SK-N-SH (cell line): ENCODE data around the gene NTHL1. TPM values are rescaled to one million over a fixed set of nuclear protein-coding genes. Genes with fewer than 3 reads are reported as not detected.

ENCODE experiments used
- CTCF ChIA-PET: fragments of 300-600, 350-600 bp; formaldehyde crosslinking; extraction: SDS; loops from one replicate; lab custom pipeline; 2021; lab: Yijun Ruan, JAX
- POLR2A ChIA-PET: fragments of 350-600 bp; sonication (Branson Sonifier 250); formaldehyde crosslinking; extraction: SDS; loops from one replicate; lab custom pipeline; 2020; ENCODE audit warnings: antibody characterized with exemption, inconsistent platforms; lab: Yijun Ruan, JAX
- DNase-seq: peaks from one replicate; pipeline ENCODE4 v3.0.0; 2012
- H2AFZ ChIP-seq: fragments of 200-600 bp; sonication (generic); 2 replicates; pipeline ENCODE4 v1.8.1; 2016; ENCODE audit warnings: antibody characterized with exemption, mild to moderate bottlenecking, low read depth
- H3F3A ChIP-seq: fragments of 200-600 bp; sonication (generic); replicated peaks from 2 replicates; pipeline ENCODE3; 2016; ENCODE audit warnings: antibody characterized with exemption, mild to moderate bottlenecking; ENCODE audit not compliant: insufficient read depth
- H3K27ac ChIP-seq, 2 experiments: fragments of 200-500 bp in 1 of 2; fragments of 200-600 bp in 1 of 2; sonication (Bioruptor generic) in 1 of 2; sonication (generic), shearing (Covaris generic) in 1 of 2; 2 replicates each; pipeline versions ENCODE4 v1.5.1 to v1.6.1; 2014 to 2016; ENCODE audit warnings: low read depth in 2 of 2, inconsistent platforms in 1 of 2, low read length in 1 of 2, mild to moderate bottlenecking in 1 of 2, mixed read lengths in 1 of 2
- H3K27me3 ChIP-seq: fragments of 200-600 bp; sonication (generic), shearing (Covaris generic); 2 replicates; pipeline ENCODE4 v1.6.1; 2016; ENCODE audit warnings: mixed run types; ENCODE audit not compliant: insufficient read depth
- H3K36me3 ChIP-seq, 2 experiments: fragments of 200-500 bp in 1 of 2; fragments of 200-600 bp in 1 of 2; sonication (Bioruptor generic) in 1 of 2; sonication (generic) in 1 of 2; replicated peaks in 1 of 2; 2 replicates each; pipeline versions ENCODE3 to v1.5.1; 2014 to 2016; ENCODE audit warnings: low read length in 1 of 2, mild to moderate bottlenecking in 1 of 2; ENCODE audit not compliant: insufficient read depth in 2 of 2, control insufficient read depth in 1 of 2
- H3K4me1 ChIP-seq, 2 experiments: fragments of 200-500 bp in 1 of 2; fragments of 200-600 bp in 1 of 2; sonication (Bioruptor generic) in 1 of 2; sonication (generic), shearing (Covaris generic) in 1 of 2; 2 replicates each; pipeline versions ENCODE4 v1.5.1 to v1.6.1; 2014 to 2016; ENCODE audit warnings: low read depth in 1 of 2, low read length in 1 of 2, mixed run types in 1 of 2; ENCODE audit not compliant: insufficient read depth in 2 of 2, control insufficient read depth in 1 of 2
- H3K4me2 ChIP-seq: fragments of 200-600 bp; sonication (generic), shearing (Covaris generic); 2 replicates; pipeline ENCODE4 v1.6.1; 2017; ENCODE audit warnings: mixed run types
- H3K4me3 ChIP-seq, 2 experiments: fragments of 200-500 bp in 1 of 2; fragments of 200-600 bp in 1 of 2; sonication (Bioruptor generic) in 1 of 2; sonication (generic), shearing (Covaris generic) in 1 of 2; 2 replicates each; pipeline versions ENCODE4 v1.5.1 to v1.8.1; 2014 to 2016; ENCODE audit warnings: low read depth in 2 of 2, inconsistent platforms in 1 of 2, low read length in 1 of 2, mild to moderate bottlenecking in 1 of 2, mixed read lengths in 1 of 2, moderate library complexity in 1 of 2
- H3K79me2 ChIP-seq: fragments of 200-600 bp; sonication (generic); 2 replicates; pipeline ENCODE4 v1.8.1; 2017; ENCODE audit warnings: mild to moderate bottlenecking; ENCODE audit not compliant: insufficient read depth
- H3K9ac ChIP-seq: fragments of 200-600 bp; sonication (generic); 2 replicates; pipeline ENCODE4 v1.6.1; 2017; ENCODE audit warnings: mixed run types
- H3K9me2 ChIP-seq: fragments of 200-600 bp; sonication (generic); 2 replicates; pipeline ENCODE4 v1.6.1; 2017; ENCODE audit warnings: mixed run types
- H3K9me3 ChIP-seq: fragments of 200-600 bp; sonication (generic); 2 replicates; pipeline ENCODE4 v1.6.1; 2017; ENCODE audit warnings: mixed run types, mild to moderate bottlenecking, moderate library complexity
- H4K20me1 ChIP-seq: fragments of 200-600 bp; sonication (generic); 2 replicates; pipeline ENCODE4 v1.6.1; 2017; ENCODE audit warnings: mild to moderate bottlenecking, mixed run types; ENCODE audit not compliant: insufficient read depth
- ELF1 ChIP-seq: IDR thresholded peaks from 2 replicates; pipeline ENCODE4 v1.4.0; 2012
- EP300 ChIP-seq, 2 experiments: IDR thresholded peaks; 2 replicates each; pipeline versions ENCODE4 v1.4.0 to v1.6.1; 2012; ENCODE audit warnings: borderline replicate concordance in 1 of 2, low read depth in 1 of 2, low read length in 1 of 2
- EZH2phosphoT487 ChIP-seq: fragments of 200-600 bp; sonication (generic); IDR thresholded peaks from 2 replicates; pipeline ENCODE4 v1.6.1; 2017; ENCODE audit warnings: low read depth, mixed run types, mild to moderate bottlenecking, antibody characterized with exemption, moderate library complexity, borderline replicate concordance
- FOSL2 ChIP-seq: IDR thresholded peaks from 2 replicates; pipeline ENCODE4 v1.4.0; 2012; ENCODE audit warnings: low read depth, mild to moderate bottlenecking, moderate library complexity, borderline replicate concordance
- FOXM1 ChIP-seq: IDR thresholded peaks from 2 replicates; pipeline ENCODE4 v1.4.0; 2012; ENCODE audit warnings: low read depth, mild to moderate bottlenecking
- GATA2 ChIP-seq: sonication (generic); formaldehyde crosslinking; IDR thresholded peaks from 2 replicates; pipeline ENCODE4 v1.5.0; 2020; ENCODE audit warnings: mild to moderate bottlenecking, missing genetic modification reagents
- JUND ChIP-seq: IDR thresholded peaks from 2 replicates; pipeline ENCODE4 v1.4.0; 2012
- MEF2A ChIP-seq: IDR thresholded peaks from 2 replicates; pipeline ENCODE4 v1.4.0; 2012; ENCODE audit warnings: low read depth, borderline replicate concordance
- MXI1 ChIP-seq: IDR thresholded peaks from 2 replicates; pipeline ENCODE4 v1.6.1; 2012; ENCODE audit warnings: mild to moderate bottlenecking, low read depth, low read length, improper control_type of control experiment
- NFIC ChIP-seq: IDR thresholded peaks from 2 replicates; pipeline ENCODE4 v1.4.0; 2012; ENCODE audit warnings: borderline replicate concordance
- NRF1 ChIP-seq: IDR thresholded peaks from 2 replicates; pipeline ENCODE4 v1.6.1; 2012; ENCODE audit warnings: low read depth, mild to moderate bottlenecking, low read length
- RAD21 ChIP-seq: IDR thresholded peaks from 2 replicates; pipeline ENCODE4 v1.6.1; 2012; ENCODE audit warnings: mild to moderate bottlenecking, low read length
- RCOR1 ChIP-seq: fragments of 150-350 bp; IDR thresholded peaks from 2 replicates; pipeline ENCODE4 v1.6.1; 2017; ENCODE audit warnings: antibody characterized with exemption, low read length
- RFX5 ChIP-seq: IDR thresholded peaks from 2 replicates; pipeline ENCODE4 v1.6.1; 2012; ENCODE audit warnings: mild to moderate bottlenecking, improper control_type of control experiment, low read length
- RXRA ChIP-seq: IDR thresholded peaks from 2 replicates; pipeline ENCODE4 v1.4.0; 2012; ENCODE audit warnings: low read depth, mild to moderate bottlenecking, borderline replicate concordance
- SIN3A ChIP-seq: IDR thresholded peaks from 2 replicates; pipeline ENCODE4 v1.6.1; 2012; ENCODE audit warnings: low read depth, mild to moderate bottlenecking, low read length, moderate library complexity, borderline replicate concordance
- SMC3 ChIP-seq: IDR thresholded peaks from 2 replicates; pipeline ENCODE4 v1.6.1; 2012; ENCODE audit warnings: low read depth, low read length, improper control_type of control experiment
- TAF1 ChIP-seq: IDR thresholded peaks from 2 replicates; pipeline ENCODE4 v1.6.1; 2012; ENCODE audit warnings: low read depth, mild to moderate bottlenecking, low read length, moderate library complexity, borderline replicate concordance
- TCF12 ChIP-seq: IDR thresholded peaks from 2 replicates; pipeline ENCODE4 v1.4.0; 2012
- USF1 ChIP-seq: IDR thresholded peaks from 2 replicates; pipeline ENCODE4 v1.4.0; 2012; ENCODE audit warnings: low read depth, borderline replicate concordance
- USF2 ChIP-seq: fragments of 150-350 bp; IDR thresholded peaks from 2 replicates; pipeline ENCODE4 v1.6.1; 2017; ENCODE audit warnings: antibody characterized with exemption, low read length, low read depth, borderline replicate concordance
- WGBS: methylation state at CpG from one replicate; pipeline ENCODE4 v1.1.6; 2017; ENCODE audit warnings: low lambda C conversion rate; 5-methylcytosine and 5-hydroxymethylcytosine counted together
- polyA plus RNA-seq, 3 experiments: library from polyadenylated mRNA; depleted of rRNA; stranded (reverse); fragments of >200 nt; gene quantifications; 2 replicates each; pipeline ENCODE4 v1.2.3, GENCODE V29; 2012
- TF ChIP-seq, protein P1 (sequence below): IDR thresholded peaks from 2 replicates; pipeline ENCODE4 v1.6.1; 2012; ENCODE audit warnings: mild to moderate bottlenecking, low read depth, low read length, moderate library complexity
- TF ChIP-seq, protein P2 (sequence below): IDR thresholded peaks from 2 replicates; pipeline ENCODE4; 2012
- TF ChIP-seq, protein P3 (sequence below): IDR thresholded peaks from 2 replicates; pipeline ENCODE4 v1.4.0; 2012; ENCODE audit warnings: low read depth

Gene NTHL1
- polyA plus RNA-seq, 1 of the 3 experiments (the other 2 are of a cell fraction) = 77.3 TPM

DNA sequence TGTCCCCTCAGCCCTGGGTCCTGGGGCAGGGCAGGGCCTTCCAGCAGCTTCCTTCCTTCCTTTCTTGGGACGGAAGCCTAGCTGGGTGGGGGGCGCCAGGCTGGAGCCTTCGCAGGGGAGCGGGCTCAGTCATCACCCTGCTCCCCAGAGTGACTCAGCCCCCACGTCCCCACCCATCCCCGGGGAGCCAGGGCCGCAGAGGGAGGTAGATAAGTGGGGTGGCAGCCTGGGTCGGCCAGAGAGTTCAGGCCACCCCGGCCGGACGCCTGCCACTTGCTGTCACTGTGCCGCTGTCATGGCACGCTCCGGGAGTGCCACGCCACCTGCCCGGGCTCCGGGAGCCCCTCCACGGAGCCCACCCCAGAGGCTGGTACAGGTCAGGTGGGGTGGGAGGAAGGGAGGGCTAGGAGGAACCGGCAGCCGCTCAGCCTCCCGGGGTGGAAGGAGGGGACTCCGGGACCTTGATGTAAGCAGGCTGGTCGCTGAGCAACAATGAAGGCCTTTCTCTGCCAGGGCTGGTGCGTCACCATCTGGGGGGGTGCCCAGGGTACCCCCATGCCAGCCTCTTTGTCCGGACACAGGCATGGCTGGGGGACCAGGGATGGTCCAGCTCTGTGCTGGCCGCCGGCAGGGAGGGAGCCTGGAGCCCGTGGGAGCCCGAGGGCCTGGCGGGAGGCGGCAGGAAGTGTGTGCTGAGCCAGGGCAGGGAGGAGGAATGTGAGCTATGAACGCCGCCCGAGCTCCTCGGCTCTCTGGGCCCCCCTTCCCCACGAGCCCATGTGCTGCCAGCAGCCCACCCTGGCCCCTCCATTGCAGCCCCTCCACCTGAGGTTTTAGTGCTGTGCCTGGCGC lies 14.4 kb downstream of the NTHL1 start (continued):
- TF ChIP-seq, protein P1, sequence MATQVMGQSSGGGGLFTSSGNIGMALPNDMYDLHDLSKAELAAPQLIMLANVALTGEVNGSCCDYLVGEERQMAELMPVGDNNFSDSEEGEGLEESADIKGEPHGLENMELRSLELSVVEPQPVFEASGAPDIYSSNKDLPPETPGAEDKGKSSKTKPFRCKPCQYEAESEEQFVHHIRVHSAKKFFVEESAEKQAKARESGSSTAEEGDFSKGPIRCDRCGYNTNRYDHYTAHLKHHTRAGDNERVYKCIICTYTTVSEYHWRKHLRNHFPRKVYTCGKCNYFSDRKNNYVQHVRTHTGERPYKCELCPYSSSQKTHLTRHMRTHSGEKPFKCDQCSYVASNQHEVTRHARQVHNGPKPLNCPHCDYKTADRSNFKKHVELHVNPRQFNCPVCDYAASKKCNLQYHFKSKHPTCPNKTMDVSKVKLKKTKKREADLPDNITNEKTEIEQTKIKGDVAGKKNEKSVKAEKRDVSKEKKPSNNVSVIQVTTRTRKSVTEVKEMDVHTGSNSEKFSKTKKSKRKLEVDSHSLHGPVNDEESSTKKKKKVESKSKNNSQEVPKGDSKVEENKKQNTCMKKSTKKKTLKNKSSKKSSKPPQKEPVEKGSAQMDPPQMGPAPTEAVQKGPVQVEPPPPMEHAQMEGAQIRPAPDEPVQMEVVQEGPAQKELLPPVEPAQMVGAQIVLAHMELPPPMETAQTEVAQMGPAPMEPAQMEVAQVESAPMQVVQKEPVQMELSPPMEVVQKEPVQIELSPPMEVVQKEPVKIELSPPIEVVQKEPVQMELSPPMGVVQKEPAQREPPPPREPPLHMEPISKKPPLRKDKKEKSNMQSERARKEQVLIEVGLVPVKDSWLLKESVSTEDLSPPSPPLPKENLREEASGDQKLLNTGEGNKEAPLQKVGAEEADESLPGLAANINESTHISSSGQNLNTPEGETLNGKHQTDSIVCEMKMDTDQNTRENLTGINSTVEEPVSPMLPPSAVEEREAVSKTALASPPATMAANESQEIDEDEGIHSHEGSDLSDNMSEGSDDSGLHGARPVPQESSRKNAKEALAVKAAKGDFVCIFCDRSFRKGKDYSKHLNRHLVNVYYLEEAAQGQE = no peak
- TF ChIP-seq EP300 (IDR thresholded peaks at IDR 0.05; ENCODE audit: borderline replicate concordance in 1 of 2, low read depth in 1 of 2, low read length in 1 of 2) (no peak), ELF1 (no peak; the same call in 1 of the 2 replicates), RFX5 (no peak), NRF1 (no peak), MEF2A (no peak), SIN3A (no peak), MXI1 (no peak)
- TF ChIP-seq, protein P2, sequence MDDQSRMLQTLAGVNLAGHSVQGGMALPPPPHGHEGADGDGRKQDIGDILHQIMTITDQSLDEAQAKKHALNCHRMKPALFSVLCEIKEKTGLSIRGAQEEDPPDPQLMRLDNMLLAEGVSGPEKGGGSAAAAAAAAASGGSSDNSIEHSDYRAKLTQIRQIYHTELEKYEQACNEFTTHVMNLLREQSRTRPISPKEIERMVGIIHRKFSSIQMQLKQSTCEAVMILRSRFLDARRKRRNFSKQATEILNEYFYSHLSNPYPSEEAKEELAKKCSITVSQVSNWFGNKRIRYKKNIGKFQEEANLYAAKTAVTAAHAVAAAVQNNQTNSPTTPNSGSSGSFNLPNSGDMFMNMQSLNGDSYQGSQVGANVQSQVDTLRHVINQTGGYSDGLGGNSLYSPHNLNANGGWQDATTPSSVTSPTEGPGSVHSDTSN = no peak

GRCh38 chr16:2032285-2033056 lies 15.2 kb downstream of the NTHL1 start:
- H3K27me3 ChIP-seq = no peaks in the 10 kb centered on the region
- peaks cover 40 to 47% of the 10 kb centered on the region in 2 experiments; a peak in 3 of 4 replicates for H3K4me1 ChIP-seq
- POLR2A ChIA-PET = interaction anchor here (1.5 kb wide), 1 partner anchor 15 kb away, joined by 3 read pairs; the partner anchor contains the start of genes NTHL1 and TSC2
- TF ChIP-seq ELF1 (no peak), EZH2phosphoT487 (no peak), FOSL2 (no peak), RXRA (no peak), SMC3 (no peak), RCOR1 (no peak), TCF12 (no peak), FOXM1 (no peak), RAD21 (no peak), TAF1 (no peak), JUND (no peak), USF2 (no peak), GATA2 (no peak), USF1 (no peak), NFIC (no peak)
- TF ChIP-seq, protein P3, sequence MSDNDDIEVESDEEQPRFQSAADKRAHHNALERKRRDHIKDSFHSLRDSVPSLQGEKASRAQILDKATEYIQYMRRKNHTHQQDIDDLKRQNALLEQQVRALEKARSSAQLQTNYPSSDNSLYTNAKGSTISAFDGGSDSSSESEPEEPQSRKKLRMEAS = no peak

More at GRCh38 chr16:2032285-2033056, 15.2 kb downstream of the NTHL1 start:
- Histone ChIP-seq H3K79me2 (peaks cover 29% of the 10 kb centered on the region; the same call in 1 of the 2 replicates), H3K4me2 (peak overlapping the region; percentile 94), H3K9me2 (no peaks in the 10 kb centered on the region), H3F3A (peaks cover 3% of the 10 kb centered on the region), H3K9me3 (no peaks in the 10 kb centered on the region), H3K36me3 (peaks cover 0 to 13% of the 10 kb centered on the region in 2 experiments), H3K9ac (peak overlapping the region; percentile 83), H3K4me3 (no peak overlapping the region), H2AFZ (no peak overlapping the region; the same call in 1 of the 2 replicates), H4K20me1 (peaks cover 8% of the 10 kb centered on the region; the same call in 1 of the 2 replicates), H3K27ac (peak overlapping the region in 1 of 2 experiments; percentile 93; a peak in 3 of 4 replicates)
- CTCF ChIA-PET = interaction anchor here (0.6 to 2.5 kb wide), 5 partner anchors 9 to 971 kb away, joined by 3 to 12 read pairs (median 4); partner anchors contain the start of genes NTHL1 and TSC2
- WGBS = 89% methylated on average over 8 of the region's 15 CpGs
- no peak for DNase-seq
